ENCODE data around the gene CNN2.

The CNN2 gene

GRCh38 chr19:986083-986482 is 40.3 kb upstream of the CNN2 start:
- TF ChIP-seq, protein P1, sequence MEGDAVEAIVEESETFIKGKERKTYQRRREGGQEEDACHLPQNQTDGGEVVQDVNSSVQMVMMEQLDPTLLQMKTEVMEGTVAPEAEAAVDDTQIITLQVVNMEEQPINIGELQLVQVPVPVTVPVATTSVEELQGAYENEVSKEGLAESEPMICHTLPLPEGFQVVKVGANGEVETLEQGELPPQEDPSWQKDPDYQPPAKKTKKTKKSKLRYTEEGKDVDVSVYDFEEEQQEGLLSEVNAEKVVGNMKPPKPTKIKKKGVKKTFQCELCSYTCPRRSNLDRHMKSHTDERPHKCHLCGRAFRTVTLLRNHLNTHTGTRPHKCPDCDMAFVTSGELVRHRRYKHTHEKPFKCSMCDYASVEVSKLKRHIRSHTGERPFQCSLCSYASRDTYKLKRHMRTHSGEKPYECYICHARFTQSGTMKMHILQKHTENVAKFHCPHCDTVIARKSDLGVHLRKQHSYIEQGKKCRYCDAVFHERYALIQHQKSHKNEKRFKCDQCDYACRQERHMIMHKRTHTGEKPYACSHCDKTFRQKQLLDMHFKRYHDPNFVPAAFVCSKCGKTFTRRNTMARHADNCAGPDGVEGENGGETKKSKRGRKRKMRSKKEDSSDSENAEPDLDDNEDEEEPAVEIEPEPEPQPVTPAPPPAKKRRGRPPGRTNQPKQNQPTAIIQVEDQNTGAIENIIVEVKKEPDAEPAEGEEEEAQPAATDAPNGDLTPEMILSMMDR (conservative IDR thresholded peaks at IDR 0.05; ENCODE audit: low read length): no peak
- DNase-seq (ENCODE audit: low read depth): no peak
- no peak overlapping the region for H3K4me3 ChIP-seq (ENCODE audit: low read length)

- no peak for DNase-seq (ENCODE audit: low read depth)
- TF ChIP-seq, protein P1 (conservative IDR thresholded peaks at IDR 0.05; ENCODE audit: low read length): no peak
- no peak overlapping the region for H3K4me3 ChIP-seq (ENCODE audit: low read length)
These were observed 38.3 kb upstream of the CNN2 start for GRCh38 chr19:988081-988480.

GRCh38 chr19:988510-988909 is 37.9 kb upstream of the CNN2 start:
- no peak for DNase-seq (ENCODE audit: low read depth)
- TF ChIP-seq, protein P1 (conservative IDR thresholded peaks at IDR 0.05; ENCODE audit: low read length): no peak
- no peak overlapping the region for H3K4me3 ChIP-seq (ENCODE audit: low read length)

GRCh38 chr19:989381-990081 is 36.9 kb upstream of the CNN2 start:
- H3K4me3 ChIP-seq (ENCODE audit: low read length): no peak overlapping the region
- TF ChIP-seq, protein P1 (conservative IDR thresholded peaks at IDR 0.05; ENCODE audit: low read length): peak; percentile 11; the same call in 1 of the 2 replicates
- DNase-seq (ENCODE audit: low read depth): no peak

- TF ChIP-seq, protein P1 (conservative IDR thresholded peaks at IDR 0.05; ENCODE audit: low read length): no peak
- no peak overlapping the region for H3K4me3 ChIP-seq (ENCODE audit: low read length)
- no peak for DNase-seq (ENCODE audit: low read depth)
These were observed 36.3 kb upstream of the CNN2 start for GRCh38 chr19:990119-990571.

- TF ChIP-seq, protein P1 (conservative IDR thresholded peaks at IDR 0.05; ENCODE audit: low read length): no peak
- no peak for DNase-seq (ENCODE audit: low read depth)
- H3K4me3 ChIP-seq (ENCODE audit: low read length): no peak overlapping the region
These were observed 35.7 kb upstream of the CNN2 start for GRCh38 chr19:990746-991145.

DNA sequence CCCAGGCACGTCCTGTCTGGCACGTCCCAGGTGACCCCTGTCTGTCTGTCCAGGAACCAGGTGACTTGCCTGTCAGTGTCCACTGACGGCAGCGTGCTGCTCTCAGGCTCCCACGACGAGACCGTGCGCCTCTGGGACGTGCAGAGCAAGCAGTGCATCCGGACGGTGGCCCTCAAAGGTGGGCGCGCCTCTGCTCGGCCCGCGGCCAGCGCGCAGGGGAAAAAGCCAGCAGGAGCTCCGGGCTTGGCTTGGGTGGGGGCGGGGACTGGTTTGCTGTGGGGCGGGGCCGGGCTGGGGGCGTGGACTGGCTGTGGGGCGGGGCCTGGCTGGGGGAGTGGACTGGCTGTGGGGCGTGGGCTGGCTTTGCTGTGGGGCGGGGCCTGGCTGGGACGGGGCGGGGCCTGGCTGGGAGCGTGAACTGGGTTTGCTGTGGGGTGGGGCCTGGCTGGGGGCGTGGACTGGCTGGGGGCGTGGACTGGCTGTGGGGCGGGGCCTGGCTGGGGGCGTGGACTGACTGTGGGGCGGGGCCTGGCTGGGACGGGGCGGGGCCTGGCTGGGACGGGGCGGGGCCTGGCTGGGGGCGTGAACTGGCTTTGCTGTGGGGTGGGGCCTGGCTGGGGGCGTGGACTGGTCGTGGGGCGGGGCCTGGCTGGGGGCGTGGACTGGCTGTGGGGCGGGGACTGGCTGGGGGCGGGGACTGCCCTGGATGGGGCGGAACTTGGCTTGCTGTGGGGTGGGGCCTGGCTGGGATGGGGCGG is 35.1 kb upstream of the CNN2 start:
- no peak overlapping the region for H3K4me3 ChIP-seq (ENCODE audit: low read length)
- TF ChIP-seq, protein P1 (conservative IDR thresholded peaks at IDR 0.05; ENCODE audit: low read length): no peak
- peak; percentile 52 for DNase-seq (ENCODE audit: low read depth)
